HG02938 (cell line): Measurements from ENCODE around the gene ASB9.

Experiments used
- ATAC-seq: cut with Tn5 transposase; IDR thresholded peaks from one replicate; pipeline ENCODE4 v1.9.1; 2021; ENCODE audit warnings: mild to moderate bottlenecking, moderate library complexity; ENCODE audit not compliant: unreplicated experiment

The ASB9 gene

DNA sequence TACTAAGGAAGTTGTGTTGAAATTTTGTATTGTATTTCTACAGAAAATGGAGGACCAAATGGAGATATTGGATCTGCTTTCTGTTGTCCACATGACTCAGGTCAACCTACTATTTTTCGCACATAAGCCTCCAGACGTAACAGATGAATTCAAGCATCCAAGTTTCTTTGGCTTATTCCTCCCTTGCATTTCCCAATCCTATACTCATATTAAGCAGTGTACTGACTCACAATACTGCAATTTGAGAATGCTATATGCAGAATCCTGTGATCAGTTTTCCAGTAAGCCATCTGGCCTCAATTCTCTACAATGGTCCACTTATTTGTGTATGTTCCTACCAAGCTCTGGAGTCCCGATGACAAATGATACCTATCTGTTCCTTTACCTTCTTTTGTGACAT is 75.7 kb downstream of the ASB9 start:
- no peak for ATAC-seq
